Liver (tissue), 9 donors: Measurements from ENCODE around the gene SYTL3. TPM values are rescaled to one million over a fixed set of nuclear protein-coding genes. Genes with fewer than 3 reads are reported as not detected.
A peak's percentile ranks its signal among the peaks of the same experiment; 100 is the strongest.

Experiments
- DNase-seq: peaks from one replicate; pipeline ENCODE4 v3.0.0-alpha.2; 2017; ENCODE audit warnings: low spot score
- H3K27ac ChIP-seq, 2 donors: one replicate each; pipeline ENCODE4 v1.7.0; 2013; ENCODE audit warnings: inconsistent platforms in 2 of 2, low read length in 2 of 2, control low read depth in 1 of 2, low read depth in 1 of 2, mild to moderate bottlenecking in 1 of 2
- H3K27me3 ChIP-seq, 4 donors: one replicate each; pipeline versions ENCODE4 v1.6.1 to v1.7.0; 2013; ENCODE audit warnings: low read length in 3 of 4, inconsistent platforms in 1 of 4, mild to moderate bottlenecking in 1 of 4, moderate library complexity in 1 of 4; ENCODE audit not compliant: control insufficient read depth in 4 of 4, insufficient read depth in 4 of 4
- H3K36me3 ChIP-seq, 4 donors: one replicate each; pipeline versions ENCODE4 v1.6.1 to v1.7.0; 2013; ENCODE audit warnings: low read length in 3 of 4, mild to moderate bottlenecking in 3 of 4, low read depth in 1 of 4, moderate library complexity in 1 of 4; ENCODE audit not compliant: control insufficient read depth in 4 of 4, insufficient read depth in 3 of 4
- H3K4me1 ChIP-seq, 4 donors: one replicate each; pipeline versions ENCODE4 v1.6.1 to v1.7.0; 2013; ENCODE audit warnings: low read length in 3 of 4, mild to moderate bottlenecking in 3 of 4, moderate library complexity in 1 of 4; ENCODE audit not compliant: control insufficient read depth in 4 of 4, insufficient read depth in 4 of 4
- H3K4me3 ChIP-seq, 3 donors: one replicate each; pipeline versions ENCODE4 v1.6.1 to v1.7.0; 2013; ENCODE audit warnings: low read length in 3 of 3, control low read depth in 1 of 3, low read depth in 1 of 3, mild to moderate bottlenecking in 1 of 3
- H3K9ac ChIP-seq, 2 donors: one replicate each; pipeline ENCODE4 v1.7.0; 2013; ENCODE audit warnings: low read length in 2 of 2, mild to moderate bottlenecking in 2 of 2, moderate library complexity in 2 of 2, control low read depth in 1 of 2, low read depth in 1 of 2
- H3K9me3 ChIP-seq, 4 donors: one replicate each; pipeline versions ENCODE4 v1.6.1 to v1.7.0; 2013; ENCODE audit warnings: low read length in 3 of 4; ENCODE audit not compliant: control insufficient read depth in 4 of 4
- CTCF ChIP-seq: fragments of 150-350 bp; IDR thresholded peaks from 2 replicates; pipeline ENCODE4 v1.5.1; 2017; ENCODE audit warnings: improper control_type of control experiment, low read depth, low read length; ENCODE audit not compliant: missing input control
- EGR1 ChIP-seq, 2 donors: IDR thresholded peaks; 2 replicates each; pipeline ENCODE4 v1.6.1; 2016 to 2018; ENCODE audit warnings: antibody characterized with exemption in 2 of 2, low read depth in 2 of 2
- FOXA1 ChIP-seq: IDR thresholded peaks from 2 replicates; pipeline ENCODE4 v1.6.1; 2016; ENCODE audit warnings: antibody characterized with exemption
- FOXA2 ChIP-seq: IDR thresholded peaks from 2 replicates; pipeline ENCODE4 v1.6.1; 2016; ENCODE audit warnings: antibody characterized with exemption
- GABPA ChIP-seq, 2 donors: IDR thresholded peaks in 1 of 2; conservative IDR thresholded peaks in 1 of 2; 2 replicates each; pipeline ENCODE4 v1.6.1; 2016; ENCODE audit warnings: antibody characterized with exemption in 2 of 2, mild to moderate bottlenecking in 1 of 2, moderate library complexity in 1 of 2
- HNF4A ChIP-seq, 2 donors: conservative IDR thresholded peaks; 2 replicates each; pipeline ENCODE4 v1.6.1; 2016; ENCODE audit warnings: antibody characterized with exemption in 2 of 2, mild to moderate bottlenecking in 2 of 2
- HNF4G ChIP-seq: IDR thresholded peaks from 2 replicates; pipeline ENCODE4 v1.6.1; 2016; ENCODE audit warnings: antibody characterized with exemption
- JUND ChIP-seq, 2 donors: IDR thresholded peaks; 2 replicates each; pipeline ENCODE4 v1.6.1; 2016; ENCODE audit warnings: antibody characterized with exemption in 2 of 2
- MAX ChIP-seq: IDR thresholded peaks from 2 replicates; pipeline ENCODE4 v1.6.1; 2016; ENCODE audit warnings: antibody characterized with exemption
- NR2F2 ChIP-seq: IDR thresholded peaks from 2 replicates; pipeline ENCODE4 v1.6.1; 2016; ENCODE audit warnings: antibody characterized with exemption
- RAD21 ChIP-seq, 2 donors: IDR thresholded peaks; 2 replicates each; pipeline ENCODE4 v1.6.1; 2016; ENCODE audit warnings: antibody characterized with exemption in 2 of 2, mild to moderate bottlenecking in 2 of 2
- RXRA ChIP-seq, 2 donors: IDR thresholded peaks; 2 replicates each; pipeline ENCODE4 v1.6.1; 2017 to 2018; ENCODE audit warnings: antibody characterized with exemption in 2 of 2, mild to moderate bottlenecking in 1 of 2
- SP1 ChIP-seq: IDR thresholded peaks from 2 replicates; pipeline ENCODE4 v1.6.1; 2018; ENCODE audit warnings: antibody characterized with exemption, mild to moderate bottlenecking
- TAF1 ChIP-seq: conservative IDR thresholded peaks from 2 replicates; pipeline ENCODE4 v1.6.1; 2016; ENCODE audit warnings: antibody characterized with exemption, mild to moderate bottlenecking
- YY1 ChIP-seq: IDR thresholded peaks from 2 replicates; pipeline ENCODE4 v1.6.1; 2016; ENCODE audit warnings: antibody characterized with exemption, mild to moderate bottlenecking
- ZBTB33 ChIP-seq: IDR thresholded peaks from 2 replicates; pipeline ENCODE4 v1.6.1; 2016; ENCODE audit warnings: antibody characterized with exemption
- WGBS: extraction: QIAGEN DNeasy Blood & Tissue Kit; methylation state at CpG from one replicate; pipeline ENCODE4 v1.1.7; 2013; 5-methylcytosine and 5-hydroxymethylcytosine counted together
- polyA plus RNA-seq, 2 donors: library from polyadenylated mRNA; stranded (reverse) in 1 of 2; unstranded in 1 of 2; fragments of 200-250 nt in 1 of 2; fragments of >200 nt in 1 of 2; fragmentation: Nextera tagmentation in 1 of 2; extraction: Ambion mirVana in 1 of 2; gene quantifications; one replicate each; pipeline versions ENCODE4 v1.2.1 to v1.2.3, GENCODE V29; 2013 to 2015
- total RNA-seq, 2 donors: library from RNA; depleted of rRNA; stranded (reverse); fragments of >200 nt; gene quantifications; one replicate each; pipeline ENCODE4 v1.2.3, GENCODE V29; 2014
- TF ChIP-seq, protein P1 (sequence below): IDR thresholded peaks from 2 replicates; pipeline ENCODE4 v1.6.1; 2016; ENCODE audit warnings: antibody characterized with exemption
- donor health status: healthy.
- donor health status: healthy.
- donor health status: healthy.
- donor health status: healthy.
- donor health status: healthy.

SYTL3 gene
- total and polyA plus RNA-seq, 4 donors = 0.28 to 1.7 (median 0.51) TPM

DNA sequence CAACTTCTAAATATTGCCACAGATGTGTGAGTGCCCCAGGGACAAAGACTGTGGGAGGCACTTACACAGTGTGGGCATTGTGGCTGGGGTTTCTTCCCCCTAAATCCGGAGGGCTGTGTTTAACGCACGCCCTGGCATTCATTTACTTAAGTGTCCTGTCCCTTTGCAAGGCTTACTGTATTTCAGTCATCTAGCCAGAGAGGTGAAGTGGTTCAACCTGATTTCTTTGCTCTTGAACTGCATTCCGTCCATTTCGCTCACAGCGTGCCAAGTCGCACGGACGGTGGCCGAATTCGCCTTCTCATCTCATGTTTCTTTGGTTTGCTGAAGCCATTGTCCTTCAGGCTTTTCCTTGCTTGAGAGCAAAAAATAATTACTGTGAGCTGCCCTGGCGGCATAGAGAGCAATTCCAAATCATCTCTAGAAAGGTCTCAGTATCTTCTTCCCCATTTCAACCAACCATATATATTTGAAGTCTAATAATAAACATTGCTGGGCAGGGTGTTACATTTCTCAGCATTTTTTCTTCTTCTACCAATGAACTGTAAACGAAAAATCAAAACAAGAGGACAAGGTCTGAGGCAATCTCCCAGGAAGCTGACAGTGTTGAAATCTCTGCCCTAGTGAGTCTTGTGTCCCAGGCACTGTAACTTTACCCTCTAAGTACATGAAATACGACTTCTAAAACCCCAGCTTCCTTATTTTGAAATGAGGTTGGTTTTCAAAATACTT is 16.9 kb downstream of the SYTL3 start:
- TF ChIP-seq RXRA (IDR thresholded peaks at IDR 0.05) (peak in 1 of 2 donors; percentile 15), ZBTB33 (no peak)
- Histone ChIP-seq H3K4me3 (no peak overlapping the region), H3K4me1 (peaks cover 0 to 10% (median 4%) of the 10 kb centered on the region in 4 donors), H3K27me3 (no peaks in the 10 kb centered on the region), H3K27ac (peak overlapping the region in 1 of 2 donors; percentile 68), H3K9ac (no peak overlapping the region), H3K36me3 (peaks cover 0 to 1% (median 0%) of the 10 kb centered on the region in 4 donors), H3K9me3 (no peaks in the 10 kb centered on the region)
- no peak for DNase-seq
- WGBS = 80% methylated on average over 14 of the region's 14 CpGs

DNA sequence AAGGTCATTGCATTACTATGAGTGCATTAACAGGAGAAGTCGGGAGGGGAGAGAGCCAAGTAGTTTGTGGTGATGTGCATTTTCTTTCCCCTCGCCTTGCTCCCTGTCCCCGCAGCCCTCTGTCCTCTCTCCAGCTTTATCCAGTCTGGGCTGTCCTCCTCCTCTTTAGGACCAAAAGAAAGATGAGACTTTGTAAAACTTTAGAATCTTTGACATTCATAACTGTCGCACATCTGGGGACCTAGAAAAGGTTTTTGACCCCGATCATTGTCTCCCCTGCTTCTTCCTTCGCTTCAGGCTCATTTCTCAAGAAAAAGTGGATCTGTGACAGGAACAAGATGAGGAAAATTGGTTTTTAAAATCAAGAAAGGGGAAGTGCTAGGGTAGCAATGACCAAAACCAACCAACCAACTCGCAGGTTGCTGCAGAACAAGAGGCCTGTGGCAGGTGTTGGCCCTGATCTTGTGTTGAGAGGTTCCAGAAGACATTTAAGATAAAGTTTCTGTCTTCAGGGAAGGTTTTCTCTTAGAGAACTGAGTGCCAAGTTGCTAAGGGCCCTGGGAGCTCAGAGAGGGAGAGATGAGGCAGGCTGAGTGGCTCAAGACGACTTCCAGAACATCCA is 17.6 kb downstream of the SYTL3 start:
- Histone ChIP-seq H3K36me3 (peaks cover 0 to 1% (median 0%) of the 10 kb centered on the region in 4 donors), H3K9ac (no peak overlapping the region), H3K4me3 (no peak overlapping the region), H3K27ac (peak overlapping the region in 1 of 2 donors; percentile 58), H3K9me3 (no peaks in the 10 kb centered on the region), H3K4me1 (peaks cover 0 to 10% (median 4%) of the 10 kb centered on the region in 4 donors), H3K27me3 (no peaks in the 10 kb centered on the region)
- TF ChIP-seq EGR1 (IDR thresholded peaks at IDR 0.05; ENCODE audit: low read depth in 2 of 2) = no peak
- TF ChIP-seq GABPA (IDR thresholded peaks at IDR 0.05 in 1 of 2, conservative IDR thresholded peaks at IDR 0.05 in 1 of 2) = no peak
- TF ChIP-seq RXRA (IDR thresholded peaks at IDR 0.05) = no peak
- no peak for TF ChIP-seq TAF1
- no peak for TF ChIP-seq FOXA1
- TF ChIP-seq, protein P1, sequence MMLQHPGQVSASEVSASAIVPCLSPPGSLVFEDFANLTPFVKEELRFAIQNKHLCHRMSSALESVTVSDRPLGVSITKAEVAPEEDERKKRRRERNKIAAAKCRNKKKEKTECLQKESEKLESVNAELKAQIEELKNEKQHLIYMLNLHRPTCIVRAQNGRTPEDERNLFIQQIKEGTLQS = no peak
- no peak for TF ChIP-seq SP1
- WGBS = 91% methylated on average over 8 of the region's 8 CpGs
- no peak for DNase-seq

- Histone ChIP-seq H3K9ac (no peak overlapping the region), H3K4me3 (no peak overlapping the region), H3K27me3 (no peaks in the 10 kb centered on the region), H3K9me3 (no peaks in the 10 kb centered on the region), H3K27ac (no peak overlapping the region), H3K36me3 (peaks cover 0 to 1% (median 0%) of the 10 kb centered on the region in 4 donors), H3K4me1 (peaks cover 0 to 10% (median 5%) of the 10 kb centered on the region in 4 donors)
- TF ChIP-seq GABPA (IDR thresholded peaks at IDR 0.05 in 1 of 2, conservative IDR thresholded peaks at IDR 0.05 in 1 of 2) (no peak), SP1 (no peak), ZBTB33 (no peak), MAX (no peak), HNF4A (conservative IDR thresholded peaks at IDR 0.05) (no peak), EGR1 (IDR thresholded peaks at IDR 0.05; ENCODE audit: low read depth in 2 of 2) (no peak), YY1 (no peak), JUND (IDR thresholded peaks at IDR 0.05) (no peak), FOXA1 (no peak), CTCF (no peak), RAD21 (IDR thresholded peaks at IDR 0.05) (no peak), TAF1 (no peak), FOXA2 (no peak), RXRA (IDR thresholded peaks at IDR 0.05) (no peak), NR2F2 (no peak), HNF4G (no peak)
- TF ChIP-seq, protein P1 = no peak
- no peak for DNase-seq
- 82% methylated on average over 7 of the region's 7 CpGs for WGBS
Observed at GRCh38 chr6:158668707-158669103, 18.9 kb downstream of the SYTL3 start.
